HG03457 (cell line): ENCODE data around the gene CTSK.

ENCODE experiments used
- ATAC-seq: cut with Tn5 transposase; IDR thresholded peaks from one replicate; pipeline ENCODE4 v1.9.1; 2021; ENCODE audit warnings: moderate number of reproducible peaks; ENCODE audit not compliant: unreplicated experiment

Gene CTSK

GRCh38 chr1:150763018-150763417 lies 45.0 kb downstream of the CTSK start:
- ATAC-seq, result no peak

- ATAC-seq, result no peak
Observed at GRCh38 chr1:150762552-150762951, 45.5 kb downstream of the CTSK start.

- no peak for ATAC-seq
Observed at GRCh38 chr1:150761801-150762200, 46.3 kb downstream of the CTSK start.

- ATAC-seq, result no peak
Observed at GRCh38 chr1:150760013-150760412, 48.0 kb downstream of the CTSK start.

- ATAC-seq, result no peak
Observed at GRCh38 chr1:150753416-150753815, 54.6 kb downstream of the CTSK start.

- no peak for ATAC-seq
Observed at GRCh38 chr1:150751443-150751842, 56.6 kb downstream of the CTSK start.

- no peak for ATAC-seq
Observed at GRCh38 chr1:150749720-150750311, 58.2 kb downstream of the CTSK start.

GRCh38 chr1:150748878-150749719 lies 59.0 kb downstream of the CTSK start:
- ATAC-seq, result no peak
